HUES64 (cell line): ENCODE data around the gene RNF208.
A peak's percentile ranks its signal among the peaks of the same experiment; 100 is the strongest.
"Not testable (repeated sequence)": the region's sequence is repeated elsewhere in the genome, so short reads cannot be mapped to it uniquely, and the experiment has no call there.

Experiments used
- H3K27ac ChIP-seq: 2 replicates; pipeline ENCODE4 v1.7.0; 2013; ENCODE audit warnings: low read depth, low read length, inconsistent platforms
- H3K27me3 ChIP-seq: 2 replicates; pipeline ENCODE4 v1.6.1; 2013; ENCODE audit warnings: mild to moderate bottlenecking, low read length; ENCODE audit not compliant: insufficient read depth
- H3K36me3 ChIP-seq: 2 replicates; pipeline ENCODE4 v1.6.1; 2013; ENCODE audit warnings: mild to moderate bottlenecking, low read length; ENCODE audit not compliant: insufficient read depth
- H3K4me1 ChIP-seq: 2 replicates; pipeline ENCODE4 v1.6.1; 2013; ENCODE audit warnings: mild to moderate bottlenecking, low read length, moderate library complexity; ENCODE audit not compliant: insufficient read depth
- H3K4me3 ChIP-seq: 2 replicates; pipeline ENCODE4 v1.5.1; 2013; ENCODE audit warnings: mild to moderate bottlenecking, low read length, moderate library complexity
- H3K9ac ChIP-seq: 2 replicates; pipeline ENCODE4 v1.6.1; 2013; ENCODE audit warnings: mild to moderate bottlenecking, low read depth, low read length
- H3K9me3 ChIP-seq: 2 replicates; pipeline ENCODE4 v1.6.1; 2013; ENCODE audit warnings: low read depth, low read length; ENCODE audit not compliant: insufficient read depth
- WGBS: fragments of 150-250, 120-280 bp; methylation state at CpG from one replicate; pipeline ENCODE4 v1.1.7; 2013; ENCODE audit warnings: missing lambda C conversion rate; 5-methylcytosine and 5-hydroxymethylcytosine counted together

Gene RNF208

DNA sequence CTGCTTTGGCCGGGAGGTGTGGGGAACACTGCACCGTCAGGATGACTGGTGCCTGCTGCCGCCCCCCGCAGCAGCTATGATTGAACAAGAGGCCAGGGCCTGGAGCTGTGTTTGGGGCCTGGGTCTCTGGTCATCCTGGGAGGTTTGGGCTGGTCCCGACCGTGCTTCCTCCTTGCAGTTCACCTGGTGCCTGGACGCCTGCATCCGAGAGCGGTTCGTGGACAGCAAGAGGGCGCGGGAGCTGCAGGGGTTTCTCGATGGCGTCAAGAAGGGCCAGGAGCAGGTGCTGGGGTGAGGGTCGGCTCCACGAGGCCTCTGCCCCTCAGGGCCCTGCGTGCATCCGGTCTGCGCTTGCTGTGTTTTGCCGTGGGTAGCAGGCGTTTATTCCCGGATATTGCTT, 42.0 kb upstream of the RNF208 start:
- Histone ChIP-seq H3K27ac (no peak overlapping the region), H3K9ac (no peak overlapping the region)
- 96% methylated on average over 22 of the region's 22 CpGs for WGBS

DNA sequence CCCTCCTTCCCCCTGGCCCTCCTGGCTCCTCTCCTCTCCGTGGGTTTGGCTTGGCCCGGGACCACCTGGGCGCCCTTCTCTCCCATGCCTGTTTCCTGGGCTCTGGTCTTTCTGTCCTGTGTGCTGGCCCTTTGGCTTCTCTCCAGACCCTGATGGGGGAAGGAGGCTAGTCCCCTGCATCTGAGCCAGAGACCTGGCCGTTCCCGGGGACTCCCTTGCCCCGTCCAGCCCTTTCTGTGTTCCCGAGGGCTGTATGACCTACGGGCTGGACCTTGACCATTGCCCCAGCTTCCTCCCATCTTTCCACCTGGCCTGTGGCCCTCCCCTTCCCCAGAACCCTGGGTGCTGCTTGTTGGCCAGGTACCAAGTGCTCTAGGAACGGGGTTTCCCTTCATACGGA, 41.5 kb upstream of the RNF208 start:
- Histone ChIP-seq H3K4me1 (no peaks in the 10 kb centered on the region), H3K9me3 (no peaks in the 10 kb centered on the region), H3K27ac (no peak overlapping the region), H3K9ac (no peak overlapping the region), H3K36me3 (peaks cover 50% of the 10 kb centered on the region), H3K4me3 (no peak overlapping the region), H3K27me3 (no peaks in the 10 kb centered on the region)
- WGBS, result 87% methylated on average over 10 of the region's 10 CpGs

More for the DNA sequence above, 42.0 kb upstream of the RNF208 start:
- Histone ChIP-seq H3K36me3 (peaks cover 50% of the 10 kb centered on the region), H3K27me3 (no peaks in the 10 kb centered on the region), H3K4me1 (no peaks in the 10 kb centered on the region), H3K9me3 (no peaks in the 10 kb centered on the region), H3K4me3 (no peak overlapping the region)

DNA sequence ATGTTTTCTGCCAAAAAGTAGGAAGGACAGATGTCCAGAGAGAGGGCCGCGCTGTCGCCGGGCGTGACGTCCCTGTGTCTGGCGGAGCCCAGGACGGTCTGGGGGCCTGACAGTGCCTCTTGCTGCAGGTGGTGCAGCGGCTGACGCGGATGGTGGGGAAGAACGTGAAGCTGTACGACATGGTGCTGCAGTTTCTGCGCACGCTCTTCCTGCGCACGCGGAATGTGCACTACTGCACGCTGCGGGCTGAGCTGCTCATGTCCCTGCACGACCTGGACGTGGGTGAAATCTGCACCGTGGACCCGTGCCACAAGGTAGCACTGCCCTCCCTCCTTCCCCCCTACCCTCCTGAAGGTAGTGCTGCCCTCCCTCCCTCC, 40.9 kb upstream of the RNF208 start:
- WGBS, result 92% methylated on average over 24 of the region's 24 CpGs
- H3K4me3 ChIP-seq, result no peak overlapping the region
- no peaks in the 10 kb centered on the region for H3K9me3 ChIP-seq
- H3K27ac ChIP-seq, result no peak overlapping the region
- peaks cover 52% of the 10 kb centered on the region for H3K36me3 ChIP-seq
- H3K4me1 ChIP-seq, result no peaks in the 10 kb centered on the region
- H3K27me3 ChIP-seq, result no peaks in the 10 kb centered on the region
- no peak overlapping the region for H3K9ac ChIP-seq

DNA sequence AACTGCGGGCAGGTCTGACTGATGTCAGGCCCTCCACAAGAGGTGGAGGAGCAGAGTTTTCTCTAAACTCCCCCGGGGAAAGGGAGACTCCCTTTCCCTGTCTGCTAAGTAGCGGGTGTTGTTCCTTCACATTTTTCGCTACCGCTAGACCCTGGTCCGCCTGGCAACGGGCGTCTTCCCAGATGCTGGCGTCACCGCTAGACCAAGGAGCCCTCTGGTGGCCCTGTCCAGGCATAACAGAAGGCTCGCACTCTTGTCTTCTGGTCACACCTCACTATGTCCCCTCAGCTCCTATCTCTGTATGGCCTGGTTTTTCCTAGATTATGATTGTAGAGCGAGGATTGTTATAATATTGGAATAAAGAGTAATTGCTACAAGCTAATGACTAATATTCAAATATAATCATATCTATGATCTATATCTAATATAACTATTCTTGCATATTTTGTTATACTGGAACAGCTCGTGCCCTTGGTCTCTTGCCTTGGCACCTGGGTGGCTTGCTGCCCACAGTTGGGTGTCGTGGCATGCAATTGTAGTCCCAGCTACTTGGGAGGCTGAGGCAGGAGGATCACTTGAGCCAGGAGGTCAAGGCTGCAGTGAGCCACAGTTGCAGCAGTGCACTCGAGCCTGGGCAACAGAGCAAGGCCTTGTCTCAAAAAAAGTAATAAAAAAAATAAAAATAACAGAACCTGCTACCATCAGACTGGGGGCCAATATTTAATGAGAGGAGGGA, 40.3 kb upstream of the RNF208 start:
- H3K4me3 ChIP-seq, H3K9me3 ChIP-seq, H3K4me1 ChIP-seq, H3K27me3 ChIP-seq, H3K9ac ChIP-seq, H3K27ac ChIP-seq: not testable (repeated sequence)
- WGBS, result 38% methylated on average over 12 of the region's 15 CpGs
- peaks cover 49% of the 10 kb centered on the region for H3K36me3 ChIP-seq

DNA sequence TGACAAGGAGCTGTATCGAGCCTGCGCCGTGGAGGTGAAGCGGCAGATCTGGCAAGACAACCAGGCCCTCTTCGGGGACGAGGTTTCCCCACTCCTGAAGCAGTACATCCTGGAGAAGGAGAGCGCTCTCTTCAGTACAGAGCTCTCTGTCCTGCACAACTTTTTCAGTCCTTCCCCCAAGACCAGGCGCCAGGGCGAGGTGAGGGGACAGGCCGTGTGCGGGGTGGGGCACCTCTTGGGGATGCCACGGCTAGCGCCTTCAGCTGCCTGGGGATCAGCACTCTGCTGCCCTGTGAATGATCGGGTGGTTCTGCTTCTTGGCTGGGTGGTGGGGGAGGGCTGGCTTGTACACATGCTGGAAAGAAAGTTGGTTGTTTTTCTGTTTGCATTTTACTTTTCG, 34.8 kb upstream of the RNF208 start:
- peaks cover 5% of the 10 kb centered on the region; the same call in 1 of the 2 replicates for H3K4me1 ChIP-seq
- H3K9me3 ChIP-seq, result no peaks in the 10 kb centered on the region
- H3K27me3 ChIP-seq, result no peaks in the 10 kb centered on the region
- 0 out of 2 replicates have a peak overlapping the region, but pooled peaks have one; percentile 93 for H3K4me3 ChIP-seq
- H3K36me3 ChIP-seq, result peaks cover 25% of the 10 kb centered on the region
- 95% methylated on average over 15 of the region's 15 CpGs for WGBS
- no peak overlapping the region for H3K27ac ChIP-seq
- H3K9ac ChIP-seq, result no peak overlapping the region

DNA sequence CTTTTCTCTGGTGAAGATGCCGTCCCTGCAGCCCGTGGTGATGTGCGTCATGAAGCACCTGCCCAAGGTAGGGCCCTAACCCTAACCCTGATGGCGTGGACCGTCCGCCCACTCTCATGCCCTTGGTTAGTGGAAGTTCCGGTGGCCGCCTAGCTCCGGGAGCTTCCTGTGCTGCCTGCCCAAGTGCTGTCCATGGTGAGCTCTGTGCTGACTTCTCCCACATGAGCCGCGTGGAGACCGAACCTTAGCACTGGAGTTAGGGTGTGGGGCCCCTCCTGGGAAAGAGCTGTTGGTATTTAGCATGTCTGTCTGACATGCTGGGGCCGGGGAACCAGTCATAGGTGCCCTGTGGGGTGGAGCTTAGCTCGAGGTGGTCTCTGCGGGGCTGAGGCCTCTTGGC, 34.3 kb upstream of the RNF208 start:
- 93% methylated on average over 15 of the region's 15 CpGs for WGBS
- H3K4me1 ChIP-seq, result peaks cover 5% of the 10 kb centered on the region; the same call in 1 of the 2 replicates
- H3K27me3 ChIP-seq, result no peaks in the 10 kb centered on the region
- H3K9me3 ChIP-seq, result no peaks in the 10 kb centered on the region
- no peak overlapping the region for H3K9ac ChIP-seq
- H3K36me3 ChIP-seq, result peaks cover 25% of the 10 kb centered on the region
- no peak overlapping the region for H3K27ac ChIP-seq
- peak overlapping the region; percentile 93 for H3K4me3 ChIP-seq

DNA sequence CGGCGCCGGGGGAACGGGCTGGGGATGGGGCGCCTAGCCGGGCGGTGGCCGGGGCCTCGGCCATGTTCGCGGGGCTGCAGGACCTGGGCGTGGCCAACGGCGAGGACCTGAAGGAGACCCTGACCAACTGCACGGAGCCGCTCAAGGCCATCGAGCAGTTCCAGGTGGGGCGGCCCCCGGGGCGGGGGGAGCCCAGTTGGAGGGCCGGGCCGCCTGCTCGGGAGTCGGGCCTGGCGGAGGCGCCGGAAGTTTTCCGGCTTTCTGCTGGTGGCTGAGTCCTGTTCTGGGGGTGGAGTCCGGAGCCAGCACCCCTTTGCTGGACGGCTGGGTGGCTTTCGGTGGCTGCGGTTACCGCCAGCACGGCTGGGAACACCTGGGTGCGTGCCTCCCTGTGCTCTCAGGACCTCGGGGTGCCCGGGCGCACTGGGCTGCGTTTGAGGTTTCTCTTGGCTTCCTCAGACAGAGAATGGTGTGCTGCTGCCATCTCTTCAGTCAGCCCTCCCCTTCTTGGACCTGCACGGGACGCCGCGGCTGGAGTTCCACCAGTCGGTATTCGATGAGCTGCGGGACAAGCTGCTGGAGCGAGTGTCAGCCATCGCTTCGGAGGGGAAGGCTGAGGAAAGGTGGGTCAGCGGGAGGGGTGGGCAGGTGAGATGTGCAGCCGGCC, 33.5 kb upstream of the RNF208 start:
- H3K4me1 ChIP-seq, result peaks cover 5% of the 10 kb centered on the region; the same call in 1 of the 2 replicates
- H3K4me3 ChIP-seq, result peak overlapping the region; percentile 93
- peak overlapping the region; percentile 88 for H3K9ac ChIP-seq
- no peaks in the 10 kb centered on the region for H3K27me3 ChIP-seq
- H3K27ac ChIP-seq, result 0 out of 2 replicates have a peak overlapping the region, but pooled peaks have one; percentile 45
- H3K9me3 ChIP-seq, result no peaks in the 10 kb centered on the region
- peaks cover 25% of the 10 kb centered on the region for H3K36me3 ChIP-seq
- 4% methylated on average over 51 of the region's 51 CpGs for WGBS

DNA sequence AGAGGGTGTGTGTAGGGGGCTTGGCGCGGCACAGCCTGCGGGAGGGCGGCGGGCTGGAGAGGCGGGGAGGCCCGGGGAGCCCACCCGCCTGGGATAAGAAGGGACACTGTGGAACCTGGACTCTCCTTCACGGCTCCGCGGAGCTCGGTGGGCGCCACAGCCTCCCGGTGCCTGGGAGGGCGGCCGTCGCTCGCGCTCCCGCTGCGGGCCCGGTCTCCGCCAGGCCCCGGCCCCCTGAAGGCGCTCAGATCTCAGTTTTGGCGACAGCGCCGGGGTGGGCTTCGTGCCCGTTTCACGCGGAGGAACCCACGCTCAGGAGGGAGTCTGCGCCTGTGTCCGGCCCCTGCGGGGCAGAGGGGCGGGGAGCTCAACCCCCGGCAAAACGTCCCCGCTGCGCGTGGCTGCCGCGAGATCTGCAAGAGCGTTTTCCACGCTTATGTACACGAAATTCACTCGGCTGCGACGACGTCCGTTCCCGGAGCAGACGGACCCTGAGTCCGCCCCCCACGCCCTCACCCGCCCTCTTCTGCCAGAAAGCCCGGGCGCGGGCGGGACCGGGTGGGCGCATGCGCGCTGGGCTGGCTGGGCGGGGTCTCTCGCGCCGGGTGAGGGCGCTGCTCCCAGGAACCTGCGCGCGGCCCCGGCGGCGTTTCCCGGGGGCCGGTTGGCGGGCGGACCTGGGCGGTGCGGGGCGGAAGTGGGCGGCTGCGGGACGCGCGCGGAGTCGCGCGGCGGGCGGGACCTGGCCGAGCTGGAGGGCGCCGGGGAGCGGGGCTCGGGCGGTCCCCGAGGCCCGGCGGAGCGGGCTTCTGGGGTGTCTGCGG, 32.8 kb upstream of the RNF208 start, which contains the start of gene NELFB:
Gene NELFB (plus strand): TSS at position 704 of the 824 bp plus-strand sequence.
- Histone ChIP-seq H3K27ac (peak within 1 kb of the TSS; percentile 45; the same call in 1 of the 2 replicates), H3K9me3 (no peaks in the 10 kb centered on the region), H3K4me1 (peaks cover 5% of the 10 kb centered on the region; the same call in 1 of the 2 replicates), H3K27me3 (no peaks in the 10 kb centered on the region; the same call in 1 of the 2 replicates), H3K9ac (peak within 1 kb of the TSS; percentile 88), H3K36me3 (peaks cover 25% of the 10 kb centered on the region), H3K4me3 (peak within 1 kb of the TSS; percentile 93)
- 1% methylated on average over 105 of the region's 105 CpGs for WGBS

DNA sequence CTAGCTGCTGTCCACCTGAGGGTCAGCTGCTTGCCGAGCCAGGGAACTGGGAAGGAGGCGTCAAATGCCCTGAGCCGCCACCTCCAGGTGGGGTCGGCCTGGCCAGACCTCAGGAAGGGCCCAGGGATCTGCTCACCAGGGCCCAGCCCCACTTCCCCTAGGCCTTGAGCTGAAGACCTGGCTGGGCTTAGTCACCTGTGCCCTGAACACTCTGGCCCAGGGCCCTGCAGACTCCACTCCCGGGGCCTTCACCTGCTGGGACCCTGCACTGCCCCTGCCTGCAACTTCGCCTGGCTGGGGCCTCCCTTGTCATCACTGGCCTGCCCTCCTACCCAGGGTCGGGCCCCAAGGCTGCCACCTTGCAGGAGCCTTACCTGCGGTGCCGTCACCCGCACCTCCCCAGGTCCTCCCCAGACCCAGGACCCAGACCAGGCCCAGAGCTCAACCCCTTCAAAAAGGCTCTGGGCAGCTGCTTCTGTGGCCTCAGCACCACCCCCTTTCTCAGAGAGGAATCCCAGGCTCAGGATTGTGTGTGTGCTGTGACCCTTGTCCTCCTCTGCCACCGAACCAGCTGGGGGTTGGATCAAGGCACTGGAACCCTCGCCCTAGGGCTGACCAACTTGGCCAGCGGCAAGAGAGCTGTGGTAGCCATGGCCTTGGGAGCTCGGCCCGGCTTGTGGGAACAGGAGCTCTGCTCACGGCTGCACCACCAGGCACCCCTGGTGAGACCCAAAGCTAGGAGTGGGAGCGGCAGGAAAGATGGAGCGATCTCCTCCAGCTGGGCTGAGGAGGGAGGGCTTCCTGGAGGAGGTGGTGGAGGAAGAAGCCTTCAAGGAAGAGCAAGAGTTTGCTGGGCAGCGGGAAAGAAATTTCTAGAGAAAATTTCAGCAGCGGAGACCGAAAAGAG, 31.9 kb upstream of the RNF208 start:
- H3K9ac ChIP-seq, result peak overlapping the region; percentile 84; the same call in 1 of the 2 replicates
- no peak overlapping the region for H3K27ac ChIP-seq
- H3K36me3 ChIP-seq, result peaks cover 20% of the 10 kb centered on the region
- peaks cover 5% of the 10 kb centered on the region; the same call in 1 of the 2 replicates for H3K4me1 ChIP-seq
- WGBS, result 56% methylated on average over 21 of the region's 21 CpGs
- peak overlapping the region; percentile 93 for H3K4me3 ChIP-seq
- H3K27me3 ChIP-seq, result no peaks in the 10 kb centered on the region; the same call in 1 of the 2 replicates
- no peaks in the 10 kb centered on the region for H3K9me3 ChIP-seq
